CD4-positive, alpha-beta T cell (primary cell): ENCODE data around the gene NFIC. TPM values are rescaled to one million over a fixed set of nuclear protein-coding genes. Genes with fewer than 3 reads are reported as not detected.
A peak's percentile ranks its signal among the peaks of the same experiment; 100 is the strongest.

Experiments
- ATAC-seq: fragments of 200-7000 bp; cut with Tn5 transposase; one replicate; pipeline ENCODE4 v1.10.0; 2022; ENCODE audit warnings: mild to moderate bottlenecking; ENCODE audit not compliant: poor library complexity
- CTCF ChIA-PET: fragments of 350-600 bp; sonication (Branson Sonifier 250); formaldehyde crosslinking; loops from one replicate; lab custom pipeline; 2021; ENCODE audit warnings: antibody characterized with exemption, inconsistent platforms; lab: Charles Lee
- POLR2A ChIA-PET: fragments of 350-600 bp; sonication (Branson Sonifier 250); formaldehyde crosslinking; loops from one replicate; lab custom pipeline; 2021; ENCODE audit warnings: antibody characterized with exemption, inconsistent platforms; lab: Charles Lee
- DNase-seq, 14 experiments: peaks; one replicate each; pipeline ENCODE4 v3.0.0-alpha.2; 2013 to 2020; ENCODE audit warnings: mixed read lengths in 2 of 14
- H3K27ac ChIP-seq, 2 donors: one replicate each; pipeline versions ENCODE4 v1.5.1 to v1.7.0; 2013; ENCODE audit warnings: low read length in 2 of 2, low read depth in 1 of 2, mild to moderate bottlenecking in 1 of 2
- H3K27me3 ChIP-seq, 2 experiments: 1 replicate in 1 of 2; 2 replicates in 1 of 2; pipeline versions ENCODE4 v1.6.1 to v1.7.0; 2013; ENCODE audit warnings: low read length in 2 of 2, control low read depth in 1 of 2, mild to moderate bottlenecking in 1 of 2, moderate library complexity in 1 of 2; ENCODE audit not compliant: insufficient read depth in 2 of 2, control insufficient read depth in 1 of 2
- H3K36me3 ChIP-seq: one replicate; pipeline ENCODE4 v1.6.1; 2013; ENCODE audit warnings: low read length, control low read depth; ENCODE audit not compliant: insufficient read depth
- H3K4me1 ChIP-seq: one replicate; pipeline ENCODE4 v1.6.1; 2013; ENCODE audit warnings: low read length, control low read depth; ENCODE audit not compliant: insufficient read depth
- H3K4me3 ChIP-seq: one replicate; pipeline ENCODE4 v1.5.1; 2013; ENCODE audit warnings: mild to moderate bottlenecking, low read length, moderate library complexity
- H3K9me3 ChIP-seq, 2 experiments: 1 replicate in 1 of 2; 2 replicates in 1 of 2; pipeline versions ENCODE4 v1.6.1 to v1.7.0; 2013; ENCODE audit warnings: low read length in 2 of 2, mild to moderate bottlenecking in 2 of 2, control low read depth in 1 of 2, moderate library complexity in 1 of 2; ENCODE audit not compliant: control insufficient read depth in 1 of 2, insufficient read depth in 1 of 2
- H3K27ac Mint-ChIP-seq: one replicate; pipeline ENCODE4 v1.8.0; 2020; ENCODE audit warnings: mixed read lengths
- H3K27me3 Mint-ChIP-seq: one replicate; pipeline ENCODE4 v1.8.0; 2021; ENCODE audit warnings: mixed read lengths
- H3K36me3 Mint-ChIP-seq: one replicate; pipeline ENCODE4 v1.8.0; 2021; ENCODE audit warnings: low read depth, mixed read lengths
- H3K4me1 Mint-ChIP-seq: one replicate; pipeline ENCODE4 v1.8.0; 2021; ENCODE audit warnings: low read depth, mixed read lengths
- H3K4me3 Mint-ChIP-seq: one replicate; pipeline ENCODE4 v1.8.0; 2020; ENCODE audit warnings: mild to moderate bottlenecking, mixed read lengths
- H3K9me3 Mint-ChIP-seq: one replicate; pipeline ENCODE4 v1.8.0; 2020; ENCODE audit warnings: mixed read lengths
- intact Hi-C, 2 experiments: fragments of 100-400 bp; cut with DNase I in 1 of 2; cut with micrococcal nuclease in 1 of 2; formaldehyde crosslinking; loops; one replicate each; pipeline versions ENCODE4 v1.15.1 to v1.9.0; 2023 to 2025; cut with DNase I, micrococcal nuclease
- total RNA-seq, 174 experiments: library from RNA in 2 of 174; stranded (reverse) in 2 of 174; gene quantifications; one replicate each; pipeline ENCODE4 v1.2.3 and lab custom pipeline; 2021 to 2026
- TF ChIP-seq, protein P1 (sequence below): fragments of 200-600 bp; IDR thresholded peaks from one replicate; pipeline ENCODE4 v1.8.0; 2022; ENCODE audit warnings: antibody characterized with exemption, mild to moderate bottlenecking

NFIC gene
- total RNA-seq, 2 experiments from 2014 or later: 22.1 to 22.2 TPM

GRCh38 chr19:3362217-3362906 lies 4.0 kb upstream of the NFIC start:
- Histone ChIP-seq H3K27ac (no peak overlapping the region), H3K9me3 (peaks cover 0 to 3% of the 10 kb centered on the region in 2 experiments), H3K36me3 (no peaks in the 10 kb centered on the region), H3K4me3 (no peak overlapping the region), H3K27me3 (no peaks in the 10 kb centered on the region), H3K4me1 (peaks cover 61% of the 10 kb centered on the region)
- peaks cover 5% of the 10 kb centered on the region for H3K36me3 Mint-ChIP-seq
- H3K9me3 Mint-ChIP-seq: no peaks in the 10 kb centered on the region
- intact Hi-C loops: no loop called here
- H3K27ac Mint-ChIP-seq: peak overlapping the region; percentile 78
- ATAC-seq: no peak
- CTCF ChIA-PET: interaction anchor here (1.6 kb wide), 1 partner anchor 67 kb away, joined by 3 read pairs; no protein-coding TSS in a partner anchor
- no peak for DNase-seq
- POLR2A ChIA-PET: interaction anchor here (0.8 kb wide), 1 partner anchor 24 kb away, joined by 3 read pairs; no protein-coding TSS in a partner anchor
- peak overlapping the region; percentile 89 for H3K4me3 Mint-ChIP-seq
- H3K4me1 Mint-ChIP-seq: peaks cover 49% of the 10 kb centered on the region
- H3K27me3 Mint-ChIP-seq: no peaks in the 10 kb centered on the region
- TF ChIP-seq, protein P1, sequence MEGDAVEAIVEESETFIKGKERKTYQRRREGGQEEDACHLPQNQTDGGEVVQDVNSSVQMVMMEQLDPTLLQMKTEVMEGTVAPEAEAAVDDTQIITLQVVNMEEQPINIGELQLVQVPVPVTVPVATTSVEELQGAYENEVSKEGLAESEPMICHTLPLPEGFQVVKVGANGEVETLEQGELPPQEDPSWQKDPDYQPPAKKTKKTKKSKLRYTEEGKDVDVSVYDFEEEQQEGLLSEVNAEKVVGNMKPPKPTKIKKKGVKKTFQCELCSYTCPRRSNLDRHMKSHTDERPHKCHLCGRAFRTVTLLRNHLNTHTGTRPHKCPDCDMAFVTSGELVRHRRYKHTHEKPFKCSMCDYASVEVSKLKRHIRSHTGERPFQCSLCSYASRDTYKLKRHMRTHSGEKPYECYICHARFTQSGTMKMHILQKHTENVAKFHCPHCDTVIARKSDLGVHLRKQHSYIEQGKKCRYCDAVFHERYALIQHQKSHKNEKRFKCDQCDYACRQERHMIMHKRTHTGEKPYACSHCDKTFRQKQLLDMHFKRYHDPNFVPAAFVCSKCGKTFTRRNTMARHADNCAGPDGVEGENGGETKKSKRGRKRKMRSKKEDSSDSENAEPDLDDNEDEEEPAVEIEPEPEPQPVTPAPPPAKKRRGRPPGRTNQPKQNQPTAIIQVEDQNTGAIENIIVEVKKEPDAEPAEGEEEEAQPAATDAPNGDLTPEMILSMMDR: no peak

DNA sequence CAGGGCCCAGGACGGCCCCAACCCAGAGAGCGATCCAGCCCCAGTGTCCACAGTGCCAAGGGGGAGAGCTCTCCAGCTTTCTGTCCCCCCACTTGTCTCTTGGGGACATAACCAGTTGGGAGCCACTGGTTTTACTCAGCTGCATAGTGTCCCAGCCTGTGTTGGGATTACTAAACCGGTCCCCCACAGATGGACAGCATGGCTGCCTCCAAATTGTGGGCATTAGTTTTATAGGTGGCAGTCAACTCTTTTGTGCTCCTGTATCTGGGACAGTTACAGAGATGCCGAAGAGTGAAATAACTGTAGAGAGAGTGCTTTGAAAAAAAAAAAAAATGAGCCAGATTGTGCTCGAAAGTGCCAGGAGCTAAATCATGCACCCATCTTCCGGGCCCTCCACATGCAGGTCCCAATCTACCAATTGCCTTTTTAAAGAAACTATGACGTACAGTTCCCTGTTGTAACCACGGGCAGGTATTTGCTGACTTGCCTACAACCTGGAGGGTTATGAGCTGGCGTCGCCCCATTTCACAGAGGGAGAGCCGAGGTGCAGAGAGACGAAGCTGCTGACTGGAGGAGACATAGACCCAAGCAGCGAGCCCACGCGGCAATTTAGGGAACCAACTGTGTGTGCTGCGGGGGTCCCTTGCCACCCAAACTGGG lies 2.4 kb upstream of the NFIC start:
- DNase-seq (no peak), ATAC-seq (no peak)
- Histone ChIP-seq H3K4me1 (peaks cover 59% of the 10 kb centered on the region), H3K27me3 (no peaks in the 10 kb centered on the region), H3K4me3 (no peak overlapping the region), H3K36me3 (no peaks in the 10 kb centered on the region), H3K9me3 (peaks cover 0 to 3% of the 10 kb centered on the region in 2 experiments), H3K27ac (no peak overlapping the region)
- H3K27me3 Mint-ChIP-seq: no peaks in the 10 kb centered on the region
- H3K4me3 Mint-ChIP-seq: peak overlapping the region; percentile 27
- no peaks in the 10 kb centered on the region for H3K36me3 Mint-ChIP-seq
- H3K27ac Mint-ChIP-seq: peak overlapping the region; percentile 37
- TF ChIP-seq, protein P1: no peak
- H3K4me1 Mint-ChIP-seq: peaks cover 53% of the 10 kb centered on the region
- ChIA-PET POLR2A (no interaction called here), CTCF (interaction anchor here (1.3 kb wide), 1 partner anchor 66 kb away, joined by 4 read pairs; no protein-coding TSS in a partner anchor)
- intact Hi-C loops: no loop called here
- H3K9me3 Mint-ChIP-seq: no peaks in the 10 kb centered on the region

GRCh38 chr19:3364501-3364858 lies 1.9 kb upstream of the NFIC start:
- peak overlapping the region; percentile 37 for H3K27ac Mint-ChIP-seq
- TF ChIP-seq, protein P1: no peak
- ChIA-PET CTCF (interaction anchor here (1.3 kb wide), 1 partner anchor 65 kb away, joined by 4 read pairs; no protein-coding TSS in a partner anchor), POLR2A (no interaction called here)
- H3K27me3 Mint-ChIP-seq: no peaks in the 10 kb centered on the region
- H3K9me3 Mint-ChIP-seq: no peaks in the 10 kb centered on the region
- no peaks in the 10 kb centered on the region for H3K36me3 Mint-ChIP-seq
- intact Hi-C loops: no loop called here
- peak overlapping the region; percentile 27 for H3K4me3 Mint-ChIP-seq
- Histone ChIP-seq H3K4me1 (peaks cover 58% of the 10 kb centered on the region), H3K9me3 (peaks cover 0 to 3% of the 10 kb centered on the region in 2 experiments), H3K27me3 (no peaks in the 10 kb centered on the region), H3K27ac (no peak overlapping the region), H3K36me3 (no peaks in the 10 kb centered on the region), H3K4me3 (no peak overlapping the region)
- DNase-seq: no peak
- no peak for ATAC-seq
- H3K4me1 Mint-ChIP-seq: peaks cover 57% of the 10 kb centered on the region
